ENCODE results near the gene HAPLN2.
A peak's percentile ranks its signal among the peaks of the same experiment; 100 is the strongest.
"Not testable (repeated sequence)": the region's sequence is repeated elsewhere in the genome, so short reads cannot be mapped to it uniquely, and the experiment has no call there.

Gene HAPLN2

DNA sequence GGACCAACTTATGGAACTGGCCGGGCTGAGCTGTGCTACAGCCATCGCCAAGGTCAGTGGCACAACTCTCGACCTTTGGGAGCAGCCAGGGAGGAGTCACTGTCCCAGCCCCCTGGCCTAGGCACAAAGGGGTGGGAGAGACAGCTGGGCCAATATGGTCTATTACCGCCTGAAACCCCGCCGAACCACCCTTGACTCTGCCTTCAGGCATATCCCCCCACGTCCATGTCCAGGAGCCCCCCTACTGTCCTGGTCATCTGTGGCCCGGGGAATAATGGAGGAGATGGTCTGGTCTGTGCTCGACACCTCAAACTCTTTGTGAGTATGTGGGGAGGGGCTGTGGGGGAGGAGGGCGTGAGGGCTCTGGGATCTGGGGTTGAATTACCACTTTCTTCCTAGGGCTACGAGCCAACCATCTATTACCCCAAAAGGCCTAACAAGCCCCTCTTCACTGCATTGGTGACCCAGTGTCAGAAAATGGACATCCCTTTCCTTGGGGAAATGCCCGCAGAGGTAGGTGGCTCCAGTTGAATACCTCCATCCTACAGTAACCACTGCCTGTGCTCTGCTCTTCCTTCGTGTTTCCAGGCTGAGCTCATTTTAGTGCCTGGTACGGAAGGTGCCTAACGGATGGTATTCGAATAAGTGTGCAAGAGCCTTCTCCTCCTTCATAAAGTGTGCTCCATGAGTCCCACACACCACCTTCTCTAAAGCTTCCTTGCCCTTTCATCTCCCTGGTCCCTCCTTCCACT is 26.9 kb upstream of the HAPLN2 start:
- no peak for DNase-seq

DNA sequence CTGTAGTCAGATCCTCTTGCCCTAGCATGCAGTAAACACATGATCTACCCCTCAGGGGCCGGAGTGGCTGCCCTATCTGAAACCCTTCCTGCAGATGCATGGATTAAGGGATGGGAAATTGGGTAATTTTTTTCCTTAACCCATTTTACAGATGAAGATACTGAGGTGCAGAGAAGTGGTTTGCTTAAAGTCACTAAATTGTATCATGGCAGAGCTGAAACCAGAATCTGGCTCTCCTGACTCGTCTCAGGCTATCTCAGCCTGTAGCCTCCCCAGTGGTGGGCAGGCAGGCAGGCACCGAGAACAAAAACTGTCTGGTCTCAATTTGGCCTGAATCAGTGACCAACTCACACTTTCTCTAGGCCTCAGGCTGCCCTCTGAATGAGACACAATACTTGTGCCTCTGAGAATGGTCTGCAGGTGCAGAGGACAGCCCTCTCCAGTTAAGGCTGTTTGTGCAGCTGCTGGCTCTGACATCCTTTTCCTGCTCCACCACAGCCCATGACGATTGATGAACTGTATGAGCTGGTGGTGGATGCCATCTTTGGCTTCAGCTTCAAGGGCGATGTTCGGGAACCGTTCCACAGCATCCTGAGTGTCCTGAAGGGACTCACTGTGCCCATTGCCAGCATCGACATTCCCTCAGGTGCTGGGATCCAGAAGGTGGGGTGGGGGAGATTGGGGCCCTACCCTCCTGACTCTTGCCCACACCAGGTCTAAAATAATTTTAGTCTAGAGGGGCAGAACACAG is 26.1 kb upstream of the HAPLN2 start:
- peak; percentile 29 for DNase-seq

DNA sequence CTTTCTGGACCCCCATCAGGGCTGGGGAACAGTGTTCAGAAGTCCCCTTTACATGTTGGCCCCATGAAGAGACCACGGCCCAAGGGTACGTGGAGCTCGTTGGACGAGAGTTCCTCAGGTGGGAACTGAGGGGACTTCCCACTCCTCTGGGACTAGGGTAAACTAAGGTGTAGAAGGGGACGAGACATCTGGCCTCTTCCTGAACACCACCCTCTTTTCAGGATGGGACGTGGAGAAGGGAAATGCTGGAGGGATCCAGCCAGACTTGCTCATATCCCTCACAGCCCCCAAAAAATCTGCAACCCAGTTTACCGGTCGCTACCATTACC is 25.6 kb upstream of the HAPLN2 start:
- DNase-seq: no peak

DNA sequence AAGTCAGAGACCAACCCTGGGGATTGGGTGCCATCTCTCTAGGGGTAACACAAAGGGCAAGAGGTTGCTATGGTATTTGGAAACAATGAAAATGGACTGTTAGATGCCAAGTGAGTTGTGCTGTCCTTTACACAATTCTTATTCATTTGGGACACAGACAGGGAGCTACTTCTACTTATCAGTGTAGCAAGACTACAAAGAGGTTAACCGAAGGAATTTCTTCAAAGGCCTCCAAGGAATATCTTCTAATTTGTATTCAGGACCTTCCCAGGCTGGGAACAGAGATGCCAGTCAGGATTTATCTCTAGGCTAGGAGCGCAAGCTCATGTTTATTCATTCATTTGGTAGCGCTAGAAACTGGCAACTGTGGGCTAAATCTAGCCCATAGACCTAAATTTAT is 25.0 kb upstream of the HAPLN2 start:
- no peak for DNase-seq

DNA sequence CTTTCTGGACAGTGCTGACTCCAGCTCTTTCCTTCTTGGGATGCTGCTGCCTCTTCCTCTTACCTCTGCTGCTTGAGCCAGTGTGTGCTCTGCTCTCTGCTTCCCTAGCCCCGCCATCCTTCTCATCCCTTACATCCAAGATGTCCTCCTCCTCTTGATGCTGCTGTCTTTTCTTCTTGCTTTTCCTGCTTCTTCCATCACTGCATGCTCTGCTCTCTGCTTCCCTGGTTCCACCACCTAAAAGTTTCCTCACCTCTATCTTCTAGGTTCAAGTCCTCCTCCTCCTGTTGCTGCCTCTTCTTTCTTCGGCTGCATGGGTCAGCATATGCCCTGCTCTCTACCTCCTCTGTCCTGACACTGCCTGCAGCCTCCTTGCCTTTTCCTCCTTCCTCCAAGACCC is 24.2 kb upstream of the HAPLN2 start:
- DNase-seq: no peak

DNA sequence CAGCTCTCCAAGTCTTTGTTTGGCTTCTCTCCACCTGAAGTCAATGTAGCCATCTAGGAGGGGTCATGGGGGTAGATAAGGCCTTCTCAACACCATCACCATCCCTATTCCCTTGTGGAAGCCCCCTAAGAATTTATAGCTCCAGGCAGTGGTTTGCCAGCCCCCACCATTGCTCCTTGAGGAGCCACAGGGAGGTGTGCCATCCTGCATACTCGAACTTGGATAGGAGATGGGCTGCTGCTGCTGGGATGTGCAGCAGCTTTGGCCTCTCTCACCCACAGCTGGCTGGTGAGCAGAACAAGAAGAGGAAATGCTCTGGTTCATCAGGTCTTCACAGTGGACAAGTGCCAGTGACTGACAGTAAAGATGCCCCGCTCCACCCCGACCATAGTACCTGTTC is 22.8 kb upstream of the HAPLN2 start:
- DNase-seq: no peak

DNA sequence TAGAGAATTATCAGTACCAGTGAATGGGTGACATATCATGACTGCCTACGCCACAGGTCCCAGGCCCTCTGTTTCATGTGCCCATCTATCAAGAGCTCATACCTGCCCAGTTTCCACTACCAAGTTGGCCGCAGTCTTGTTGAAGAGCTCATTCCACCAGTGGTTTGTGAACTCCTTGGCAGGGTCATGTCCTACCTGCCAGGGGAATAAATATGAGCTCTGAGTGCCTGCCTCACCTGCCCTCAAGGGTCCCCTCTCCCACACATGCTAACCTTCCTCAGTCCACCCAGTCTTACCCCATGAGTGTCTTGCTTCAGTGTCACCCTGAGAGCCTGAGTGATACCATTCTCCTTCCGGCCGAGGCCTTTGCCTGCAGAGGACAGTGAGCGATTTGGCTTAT is 21.1 kb upstream of the HAPLN2 start:
- DNase-seq: no peak

DNA sequence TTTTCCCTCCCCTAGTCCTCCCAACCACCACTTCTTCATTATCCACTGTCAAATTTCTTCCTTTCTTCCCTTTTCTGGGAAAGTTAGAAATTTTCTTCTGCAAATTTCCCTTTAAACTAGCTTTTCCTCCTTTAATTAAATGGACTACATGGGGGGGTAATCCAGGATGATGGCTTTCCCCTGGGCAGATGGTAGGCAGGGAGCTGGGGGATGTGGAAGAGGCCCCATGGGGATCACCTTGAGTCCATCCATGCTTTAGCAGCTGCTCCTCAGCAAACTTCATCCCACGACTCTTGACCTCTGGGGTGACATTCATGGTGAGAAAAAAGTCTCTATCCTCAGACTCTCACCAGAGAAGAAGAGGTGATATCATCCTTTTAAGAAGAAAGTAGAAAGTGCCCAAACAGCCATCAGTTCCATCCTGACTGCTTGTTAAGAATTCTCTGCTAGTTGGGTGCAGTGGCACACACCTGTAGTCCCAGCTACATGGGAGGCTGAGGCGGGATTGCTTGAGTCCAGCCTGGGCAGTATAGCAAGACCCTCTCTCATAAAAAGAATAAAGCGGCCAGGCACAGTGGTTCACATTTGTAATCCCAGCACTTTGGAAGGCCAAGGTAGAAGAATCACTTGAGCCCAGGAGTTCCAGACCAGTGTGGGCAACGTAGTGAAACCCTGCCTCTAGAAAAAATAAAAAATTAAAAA is 20.3 kb upstream of the HAPLN2 start:
- DNase-seq: no peak

DNA sequence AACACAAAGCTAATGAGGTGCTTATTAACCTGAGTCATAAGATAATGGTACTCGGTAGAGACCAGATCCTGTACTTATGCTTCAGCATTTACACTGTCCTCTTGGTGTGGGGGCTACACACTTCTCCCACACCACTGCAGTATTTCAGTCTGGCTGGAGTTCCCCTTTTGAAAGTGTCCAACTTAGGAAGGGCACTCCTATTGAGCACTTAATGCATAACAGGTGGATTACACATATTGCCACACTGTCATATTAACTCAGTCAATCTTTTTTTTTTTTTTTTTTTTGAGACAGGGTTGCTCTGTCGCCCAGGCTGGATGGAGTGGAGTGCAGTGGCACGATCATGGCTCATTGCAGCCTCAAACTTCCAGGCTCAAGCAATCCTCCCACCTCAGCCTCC is 19.4 kb upstream of the HAPLN2 start:
- peak; percentile 76 for DNase-seq

DNA sequence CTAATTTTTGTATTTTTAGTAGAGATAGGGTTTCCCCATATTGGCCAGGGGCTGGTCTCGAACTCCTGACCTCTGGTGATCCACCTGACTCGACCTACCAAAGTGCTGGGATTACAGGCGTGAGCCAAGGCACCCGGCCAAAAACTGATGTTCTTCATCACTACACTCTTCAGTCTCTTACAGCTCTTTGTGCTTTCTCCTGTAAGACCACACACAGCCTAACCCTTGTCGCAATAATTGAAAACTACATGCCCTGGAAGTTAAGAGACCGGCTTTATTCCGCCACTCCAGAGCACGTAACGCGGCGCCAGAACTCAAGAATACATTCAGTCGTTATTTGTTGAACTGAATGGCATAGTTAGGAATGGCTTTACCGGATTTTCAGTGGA is 18.5 kb upstream of the HAPLN2 start:
- peak; percentile 37 for DNase-seq

DNA sequence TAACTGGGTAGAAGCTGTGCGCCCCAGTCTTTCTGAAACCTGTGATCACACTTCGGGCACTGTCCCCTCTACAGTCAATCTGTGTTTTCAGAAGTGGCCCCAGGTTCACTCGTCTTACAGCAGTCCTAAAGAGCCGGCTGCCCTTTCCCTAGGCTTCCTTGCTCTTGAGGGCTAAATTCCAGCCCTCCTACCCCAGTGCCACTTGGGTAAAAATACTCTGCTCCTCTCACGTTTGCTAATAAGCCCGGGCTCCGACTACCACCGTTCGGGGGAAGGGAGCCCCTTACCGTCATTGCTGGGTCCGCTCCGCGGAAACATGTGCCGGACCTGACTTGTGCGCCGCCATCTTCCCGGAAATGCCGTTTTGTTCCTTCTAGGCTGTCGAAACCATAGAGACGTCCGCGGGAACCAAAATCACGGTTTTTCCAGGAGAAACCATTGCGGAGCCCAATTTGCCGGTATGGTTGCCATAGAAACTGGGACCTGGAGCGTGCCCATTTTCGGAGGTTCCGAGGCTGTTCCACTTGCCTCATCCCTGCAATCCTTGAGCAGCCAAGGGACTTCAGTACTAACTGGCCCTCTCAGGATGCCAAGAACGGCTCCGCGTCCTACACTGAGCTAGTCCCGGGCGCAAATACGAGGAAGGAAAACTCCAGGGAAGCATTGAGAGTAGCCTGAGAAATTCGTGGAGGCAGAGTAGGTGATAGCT is 17.9 kb upstream of the HAPLN2 start, which contains the start of gene GPATCH4:
Gene GPATCH4 (minus strand): TSS at position 358 of the 709 bp plus-strand sequence.
- DNase-seq: peak; percentile 85

DNA sequence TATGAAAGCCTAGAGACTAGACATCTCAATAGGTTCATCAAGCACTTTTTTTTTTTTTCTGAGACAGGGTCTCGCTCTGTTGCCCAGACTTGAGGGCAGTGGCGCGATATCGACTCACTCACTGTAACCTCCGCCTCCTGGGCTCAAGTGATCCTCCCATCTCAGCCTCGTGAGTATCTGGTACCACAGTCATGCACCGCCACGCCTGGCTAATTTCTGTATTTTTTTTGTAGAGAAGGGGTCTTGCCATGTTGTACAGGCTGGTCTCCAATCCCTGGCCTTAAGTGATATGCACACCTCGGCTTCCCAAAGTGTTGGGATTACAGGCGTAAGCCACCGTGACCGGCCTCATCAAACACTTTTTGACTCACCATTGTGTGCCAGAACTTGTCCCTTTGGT is 17.3 kb upstream of the HAPLN2 start:
- peak; percentile 31 for DNase-seq

DNA sequence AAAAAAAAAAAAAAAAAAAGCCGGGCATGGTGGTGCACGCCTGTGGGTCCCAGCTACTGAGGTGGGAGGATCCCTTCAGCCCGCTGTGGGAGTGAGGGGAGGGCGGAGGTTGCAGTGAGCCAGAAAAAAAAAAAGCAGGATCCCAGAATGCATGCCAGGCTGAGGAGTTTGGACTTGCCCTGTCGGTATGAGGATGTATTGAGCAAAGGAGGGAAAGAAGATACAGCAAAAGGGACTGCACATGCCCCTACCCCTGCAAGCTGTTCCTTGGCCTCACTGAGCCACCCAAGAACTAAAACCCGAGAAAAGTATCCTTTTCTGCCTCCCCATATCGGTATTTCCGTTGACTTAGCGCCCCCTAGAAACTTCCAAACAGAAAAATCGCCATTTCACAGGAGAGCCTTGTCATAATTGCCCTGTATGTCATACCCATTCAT is 16.6 kb upstream of the HAPLN2 start:
- peak; percentile 66 for DNase-seq

DNA sequence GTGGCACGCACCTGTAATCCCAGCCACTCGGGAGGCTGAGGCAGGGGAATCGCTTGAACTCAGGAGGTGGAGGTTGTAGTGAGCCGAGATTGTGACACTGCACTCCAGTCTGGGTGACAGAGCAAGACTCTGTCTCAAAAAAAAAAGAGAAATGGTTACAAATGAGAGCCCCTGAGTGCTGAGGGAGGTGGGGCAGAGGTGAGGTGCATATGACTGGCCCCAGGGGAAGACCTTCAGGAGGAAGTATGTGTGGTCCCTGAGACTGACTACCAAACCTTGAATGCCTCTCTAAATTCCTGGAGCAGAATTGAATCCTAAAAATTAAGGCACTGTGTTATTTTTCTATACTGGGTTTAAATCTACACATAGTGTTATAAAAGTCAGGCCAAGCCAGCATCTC is 11.9 kb upstream of the HAPLN2 start:
- DNase-seq: not testable (repeated sequence)

DNA sequence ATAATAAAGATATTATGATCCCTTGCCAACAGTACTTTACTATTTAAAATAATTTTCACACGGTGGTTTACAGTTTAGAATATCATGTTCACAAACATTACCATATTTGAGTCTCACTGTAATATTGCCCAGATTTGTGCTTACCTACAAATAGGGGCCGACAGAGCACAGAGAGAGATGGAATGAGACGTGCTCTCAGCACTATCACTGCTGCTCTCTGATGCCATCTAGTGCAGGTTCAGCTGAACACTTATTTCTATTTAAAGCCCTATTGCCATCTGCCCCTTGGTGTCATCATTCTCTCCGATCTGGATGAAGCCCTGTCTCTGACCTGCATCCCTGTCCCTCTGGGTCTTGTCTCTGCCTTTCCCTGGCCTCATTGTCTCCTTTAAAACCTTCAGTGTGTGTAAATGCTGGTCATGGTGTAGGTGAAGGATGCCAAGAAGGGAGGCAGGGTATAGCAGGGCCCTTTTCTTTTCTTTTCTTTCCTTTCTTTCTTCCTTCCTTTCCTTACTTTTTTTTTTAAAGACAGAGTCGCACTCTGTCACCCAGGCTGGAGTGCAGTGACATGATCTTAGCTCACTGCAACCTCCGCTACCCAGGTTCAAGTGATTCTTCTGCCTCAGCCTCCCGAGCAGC is 11.1 kb upstream of the HAPLN2 start:
- peak; percentile 86 for DNase-seq

DNA sequence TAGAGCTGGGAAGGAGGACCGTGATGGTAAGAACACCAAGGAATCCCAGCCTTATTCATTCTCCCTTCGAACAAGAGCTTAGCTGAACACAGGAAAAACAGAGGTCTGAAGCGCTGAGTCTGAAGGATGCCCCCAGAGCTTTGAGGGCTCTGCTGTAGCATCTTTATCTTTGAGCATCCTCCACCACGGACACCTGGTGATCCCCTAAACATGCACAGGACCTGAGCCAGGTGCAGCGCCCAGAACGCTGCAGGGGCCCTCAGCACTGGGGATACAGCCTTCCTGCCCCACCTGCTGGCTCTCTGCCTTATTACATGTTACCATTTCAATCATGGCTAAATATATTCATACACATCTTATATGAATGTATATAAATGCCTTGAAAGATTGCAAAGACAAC is 10.2 kb upstream of the HAPLN2 start:
- DNase-seq: peak; percentile 81

DNA sequence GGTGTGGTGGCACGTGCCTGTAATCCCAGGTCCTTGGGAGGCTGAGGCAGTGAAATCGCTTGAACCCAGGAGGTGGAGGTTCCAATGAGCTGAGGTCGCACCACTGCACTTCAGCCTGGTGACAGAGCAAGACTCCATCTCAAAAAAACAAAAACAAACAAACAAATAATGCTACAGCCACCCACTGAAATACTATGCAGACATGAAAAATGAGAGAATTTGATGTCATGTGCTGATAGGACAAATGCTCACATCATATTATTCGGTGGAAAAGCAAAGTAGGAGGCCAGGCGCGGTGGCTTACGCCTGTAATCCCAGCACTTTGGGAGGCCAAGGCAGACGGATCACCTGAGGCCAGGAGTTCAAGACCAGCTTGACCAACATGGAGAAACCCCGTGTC is 9.1 kb upstream of the HAPLN2 start:
- DNase-seq: not testable (repeated sequence)

DNA sequence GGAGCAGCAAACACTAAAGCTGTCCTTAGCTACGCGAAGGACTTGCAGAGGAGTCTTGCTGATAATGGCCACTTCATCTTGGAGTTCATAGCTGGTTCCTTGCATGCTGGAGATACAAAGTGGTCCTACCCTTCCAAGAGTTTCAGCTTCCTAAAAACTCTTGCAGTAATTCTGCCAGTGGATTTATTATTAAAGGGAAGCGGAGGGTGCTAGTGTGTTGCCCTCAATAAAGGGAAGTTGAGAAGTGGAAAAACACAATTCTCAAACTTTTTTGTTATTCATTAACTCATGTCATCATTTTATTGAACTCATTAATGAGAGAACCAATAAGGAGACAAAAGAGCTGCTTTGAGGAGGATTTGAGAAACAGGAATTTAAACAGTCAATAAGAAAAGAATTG is 6.5 kb upstream of the HAPLN2 start:
- DNase-seq: no peak

DNA sequence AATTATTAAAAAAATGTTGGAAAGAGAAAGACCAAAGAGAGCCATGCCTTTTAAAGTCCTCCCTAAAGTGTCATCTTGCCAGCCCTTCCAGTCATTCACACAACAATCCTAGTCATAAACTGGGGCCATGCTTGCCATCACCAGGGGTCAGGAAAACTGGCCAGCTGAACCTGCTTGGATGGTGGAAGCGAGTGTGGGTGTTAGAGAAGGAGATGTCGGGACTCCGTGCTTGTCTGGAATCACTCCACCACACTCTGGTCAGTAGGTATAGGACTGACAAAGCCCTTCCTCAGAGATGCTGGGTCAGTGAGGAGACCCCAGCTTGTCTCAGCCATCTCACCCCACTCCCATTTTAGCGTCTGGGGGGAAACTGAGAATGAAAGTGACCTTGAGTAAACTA is 3.3 kb upstream of the HAPLN2 start:
- DNase-seq: no peak

DNA sequence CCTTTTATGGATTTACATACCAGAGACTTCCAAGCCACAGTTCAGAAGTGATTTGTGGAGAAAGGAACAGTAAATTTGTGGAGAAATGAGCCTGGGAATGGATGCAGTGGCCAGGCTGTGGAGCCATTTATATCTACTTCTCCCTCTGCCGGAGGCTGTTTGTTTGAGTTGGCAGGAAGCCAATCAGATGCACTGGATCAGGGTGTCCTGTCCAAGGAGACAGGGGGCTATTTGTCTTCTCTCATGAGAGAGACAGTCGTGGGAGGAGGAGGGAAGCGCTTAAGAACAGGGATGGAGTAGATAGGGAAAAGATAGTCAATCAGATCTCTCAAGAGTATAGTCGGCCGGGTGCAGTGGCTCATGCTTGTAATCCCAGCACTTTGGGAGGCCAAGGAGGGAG is 2.8 kb upstream of the HAPLN2 start:
- DNase-seq: no peak

DNA sequence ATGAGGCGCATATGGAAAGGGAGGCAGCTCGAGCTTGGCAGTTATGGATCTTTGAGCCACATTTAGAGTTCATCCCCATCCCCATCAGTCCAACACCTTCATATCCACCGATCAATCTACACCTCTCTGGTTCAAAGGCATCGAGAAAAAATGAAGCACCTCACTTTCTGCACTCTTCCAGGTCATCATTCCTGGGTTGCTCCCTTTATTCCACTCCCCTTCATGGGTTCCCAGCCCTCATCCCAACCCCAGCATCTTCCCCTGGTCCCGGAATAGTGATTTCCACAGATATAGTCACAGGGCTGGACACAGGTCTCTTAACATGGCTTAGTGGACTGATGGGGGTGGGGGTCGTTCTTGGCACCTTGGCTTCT is 354 bp downstream of the HAPLN2 start:
- DNase-seq: no peak

DNA sequence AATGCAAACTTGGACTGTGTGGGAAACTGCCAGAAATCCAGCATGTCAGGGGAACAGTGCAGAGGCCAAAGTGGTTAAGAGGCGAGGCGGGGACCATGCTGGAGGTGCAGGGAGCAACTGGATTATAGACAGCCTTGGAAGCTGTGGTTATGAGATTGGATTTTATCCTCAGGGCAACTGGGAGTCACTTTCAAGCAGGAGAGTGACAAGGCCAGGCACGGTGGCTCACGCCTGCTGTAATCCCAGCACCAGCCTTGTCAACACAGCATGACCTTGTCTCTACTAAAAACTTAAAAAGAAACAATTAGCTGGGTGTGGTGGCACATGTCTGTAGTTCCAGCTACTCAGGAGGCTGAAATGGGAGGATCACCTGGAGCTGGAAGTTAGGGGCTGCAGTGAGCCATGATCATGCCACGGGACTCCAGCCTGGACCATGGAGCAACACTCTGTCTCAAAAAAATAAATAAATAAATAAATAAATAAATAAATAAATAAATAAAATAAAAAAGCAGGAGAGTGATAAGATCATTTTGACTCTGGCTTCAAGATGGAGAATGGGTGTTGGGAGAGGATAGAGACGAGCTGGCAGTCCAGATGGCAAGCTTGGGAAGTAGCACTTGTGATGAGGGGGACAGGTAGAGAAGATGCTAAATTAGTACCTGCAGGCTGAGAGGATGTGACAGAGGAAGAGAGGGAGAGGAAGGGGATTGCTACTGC is 3.5 kb downstream of the HAPLN2 start:
- DNase-seq: no peak
